ENCODE data around the gene EDC4.

GRCh38 chr16:67865318-67865717 is 7.5 kb upstream of the EDC4 start:
- TF ChIP-seq POLR2A (IDR thresholded peaks at IDR 0.05), result no peak
- TF ChIP-seq CTCF (IDR thresholded peaks at IDR 0.05), result peak in 4 of 6 experiments; percentile 1 to 28 (median 20)
